G401.6 (cell line): ENCODE data around the gene FBXO42.
A peak's percentile ranks its signal among the peaks of the same experiment; 100 is the strongest.
"Not testable (repeated sequence)": the region's sequence is repeated elsewhere in the genome, so short reads cannot be mapped to it uniquely, and the experiment has no call there.

Experiments used
- FAIRE-seq: peaks from 2 replicates; lab custom pipeline; 2012; peaks lifted over from hg19 to GRCh38; lab: Jason Lieb, UNC

FBXO42 gene

DNA sequence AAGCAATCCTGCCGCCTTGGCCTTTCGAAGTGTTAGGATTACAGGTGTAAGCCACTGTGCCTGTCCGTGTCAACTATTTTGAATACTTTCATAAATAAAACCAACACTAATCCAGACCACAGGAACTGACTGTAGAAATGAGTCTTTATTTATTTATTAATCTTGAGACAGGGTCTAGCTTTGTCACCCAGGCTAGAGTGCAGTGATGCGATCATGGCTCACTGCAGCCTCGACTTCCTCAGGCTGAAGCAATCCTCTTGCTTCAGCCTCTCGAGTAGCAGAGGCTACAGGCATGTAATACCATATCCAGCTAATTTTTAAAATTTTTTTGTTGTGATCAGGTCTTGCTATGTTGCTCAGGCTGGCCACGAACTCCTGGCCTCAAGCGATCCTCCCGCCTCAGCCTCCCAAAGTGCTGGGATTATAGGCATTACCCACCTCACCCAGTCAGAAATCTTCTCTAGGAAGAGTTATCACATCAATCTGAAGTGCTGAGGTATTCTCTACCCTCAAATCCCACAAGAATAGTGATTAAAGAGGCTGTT lies 93.6 kb downstream of the FBXO42 start:
- FAIRE-seq, result no peak

DNA sequence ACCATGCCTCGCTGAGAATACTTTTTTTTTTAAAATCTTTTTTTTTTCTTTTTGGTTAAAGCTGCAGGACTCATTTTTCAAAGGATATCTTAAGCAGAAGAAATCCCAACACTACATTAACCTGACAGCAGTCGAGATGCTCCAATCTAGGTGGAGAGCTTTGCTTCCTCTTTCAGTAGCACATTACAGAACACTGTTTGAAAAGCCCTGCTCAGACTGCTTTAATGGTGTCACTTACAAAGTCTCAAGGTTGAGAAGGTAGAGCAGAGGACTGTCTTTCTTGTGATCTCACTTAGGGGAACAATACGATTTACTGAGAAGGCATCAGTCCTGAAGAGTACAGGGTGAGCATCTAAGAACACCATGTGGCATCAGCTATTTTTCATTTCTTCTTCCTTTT lies 94.3 kb downstream of the FBXO42 start:
- FAIRE-seq, result no peak

DNA sequence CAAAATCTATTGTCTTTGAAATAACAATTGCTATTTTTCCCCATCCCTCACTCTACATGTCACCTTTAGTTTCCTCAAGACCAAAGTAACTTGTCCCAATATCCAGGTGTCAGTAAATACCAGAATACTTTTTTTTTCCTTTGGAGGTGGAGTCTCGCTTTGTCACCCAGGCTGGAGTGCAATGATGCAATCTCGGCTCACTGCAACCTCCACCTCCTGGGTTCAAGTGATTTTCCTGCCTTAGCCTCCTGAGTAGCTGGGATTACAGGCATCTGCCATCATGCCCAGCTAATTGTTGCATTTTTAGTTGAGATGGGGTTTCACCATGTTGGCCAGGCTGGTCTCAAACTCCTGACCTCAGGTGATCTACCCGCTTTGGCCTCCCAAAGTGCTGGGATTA lies 94.7 kb downstream of the FBXO42 start:
- not testable (repeated sequence) for FAIRE-seq

DNA sequence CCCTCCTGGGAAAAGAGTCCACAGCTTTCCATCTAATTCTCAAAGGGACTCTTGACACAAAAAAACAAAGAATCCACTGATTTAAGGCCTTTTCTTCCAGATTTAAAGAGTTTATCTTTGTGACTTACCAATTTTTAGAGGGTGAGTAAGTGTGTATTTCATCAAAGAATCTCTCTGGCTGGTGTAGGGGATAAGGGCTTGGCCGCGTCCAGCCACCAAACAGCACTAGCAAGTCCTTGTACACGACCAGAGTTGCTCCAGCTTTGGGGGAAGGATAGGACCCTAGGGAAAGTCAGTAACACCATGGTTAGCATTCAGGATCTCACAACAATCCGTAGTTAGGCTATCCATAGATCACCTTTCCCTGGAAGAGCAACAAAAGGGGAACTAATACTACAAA lies 95.8 kb downstream of the FBXO42 start:
- no peak for FAIRE-seq

DNA sequence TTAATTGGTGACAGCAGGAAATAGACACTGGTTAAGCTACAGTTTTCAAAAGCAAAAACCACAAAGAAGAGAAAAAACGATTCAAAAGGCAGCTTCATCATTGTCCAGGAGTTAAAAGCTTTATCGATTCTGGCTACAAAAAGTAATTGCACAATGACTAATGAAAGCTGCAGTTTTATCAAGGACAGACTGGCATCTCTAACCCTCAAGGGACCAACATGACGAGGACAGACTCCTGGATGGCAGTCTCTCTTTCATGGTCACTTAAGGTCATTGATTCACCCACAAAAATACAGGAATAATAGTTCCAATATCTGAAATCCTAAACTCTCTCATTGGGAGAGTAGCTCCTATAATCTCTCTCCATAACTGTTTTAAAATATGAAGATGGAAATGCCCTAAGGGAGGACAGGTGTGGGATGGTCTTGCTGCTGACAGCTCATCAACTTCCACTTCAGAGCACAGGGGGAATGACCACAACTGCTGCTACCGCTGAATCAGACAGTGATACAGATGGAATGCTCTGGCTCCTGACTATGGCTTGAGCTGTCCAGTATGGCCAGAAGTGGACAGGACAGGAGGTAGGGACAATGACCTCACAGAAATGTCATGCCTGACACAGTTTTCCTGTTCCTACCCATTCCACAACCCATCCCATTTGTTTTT lies 97.9 kb downstream of the FBXO42 start:
- FAIRE-seq, result no peak

DNA sequence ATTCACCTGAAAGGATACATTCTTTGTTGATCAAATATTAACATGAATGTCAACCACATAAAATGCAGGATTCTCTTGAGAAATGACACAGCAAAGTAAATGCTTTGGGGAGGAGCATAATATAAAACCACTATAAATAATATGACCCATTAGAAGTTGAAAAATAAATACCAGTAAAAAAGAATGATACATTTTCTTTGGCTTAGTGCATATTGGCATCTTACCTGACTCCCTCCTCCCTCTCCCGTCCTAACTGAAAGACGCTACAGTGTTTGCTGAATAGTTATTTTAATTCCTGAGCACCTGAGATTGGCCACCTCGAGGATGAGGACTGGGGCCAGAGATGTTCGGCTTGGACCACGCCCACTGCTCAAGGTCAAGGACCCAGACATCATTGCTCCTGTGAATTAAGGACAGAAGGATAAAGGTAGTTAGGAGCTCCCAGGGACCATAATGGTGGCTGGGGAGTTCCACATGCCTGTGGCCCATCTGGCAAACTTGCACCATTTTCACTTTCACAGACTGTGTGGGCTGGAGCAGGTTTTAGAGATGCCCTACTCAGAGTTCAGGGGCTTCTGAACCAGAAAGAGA lies 98.9 kb downstream of the FBXO42 start:
- no peak for FAIRE-seq

DNA sequence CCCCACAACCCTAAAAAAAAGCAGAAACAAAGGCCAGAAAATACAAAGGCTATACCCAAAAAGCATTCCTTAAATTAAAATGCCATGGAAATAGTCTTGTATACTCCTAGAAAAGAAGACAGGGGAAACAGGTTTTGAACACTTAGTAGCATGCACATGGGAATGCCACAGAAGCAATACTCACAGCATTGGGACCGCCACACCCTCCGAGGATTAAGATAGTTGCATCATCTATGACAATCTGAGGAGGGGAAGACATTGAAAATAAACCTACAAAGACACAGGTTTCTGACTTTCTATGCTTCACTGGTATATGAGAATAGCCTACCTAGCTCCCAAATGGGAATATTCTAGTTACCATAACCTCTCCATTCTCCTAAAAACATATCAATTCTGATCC lies 99.4 kb downstream of the FBXO42 start:
- no peak for FAIRE-seq

DNA sequence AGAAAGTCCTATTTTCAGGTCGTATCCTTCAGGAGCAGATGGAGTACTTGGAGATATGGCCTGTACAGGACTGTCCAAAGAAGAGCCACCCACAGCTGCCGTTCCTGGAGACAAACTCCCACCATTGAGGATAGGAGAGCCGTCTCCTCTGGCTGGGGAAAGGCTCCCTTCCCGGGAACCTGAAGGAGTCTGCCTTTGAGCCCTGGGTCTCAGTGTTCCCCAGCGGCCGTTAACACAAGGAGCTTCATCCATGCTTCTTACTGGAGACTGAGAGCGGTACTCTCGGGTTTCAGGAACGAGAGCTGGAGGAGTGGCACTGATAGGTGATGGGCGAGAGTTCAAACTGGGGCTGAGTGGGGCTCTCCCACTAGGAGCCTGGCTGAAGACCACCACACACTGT lies 100.9 kb downstream of the FBXO42 start:
- no peak for FAIRE-seq

DNA sequence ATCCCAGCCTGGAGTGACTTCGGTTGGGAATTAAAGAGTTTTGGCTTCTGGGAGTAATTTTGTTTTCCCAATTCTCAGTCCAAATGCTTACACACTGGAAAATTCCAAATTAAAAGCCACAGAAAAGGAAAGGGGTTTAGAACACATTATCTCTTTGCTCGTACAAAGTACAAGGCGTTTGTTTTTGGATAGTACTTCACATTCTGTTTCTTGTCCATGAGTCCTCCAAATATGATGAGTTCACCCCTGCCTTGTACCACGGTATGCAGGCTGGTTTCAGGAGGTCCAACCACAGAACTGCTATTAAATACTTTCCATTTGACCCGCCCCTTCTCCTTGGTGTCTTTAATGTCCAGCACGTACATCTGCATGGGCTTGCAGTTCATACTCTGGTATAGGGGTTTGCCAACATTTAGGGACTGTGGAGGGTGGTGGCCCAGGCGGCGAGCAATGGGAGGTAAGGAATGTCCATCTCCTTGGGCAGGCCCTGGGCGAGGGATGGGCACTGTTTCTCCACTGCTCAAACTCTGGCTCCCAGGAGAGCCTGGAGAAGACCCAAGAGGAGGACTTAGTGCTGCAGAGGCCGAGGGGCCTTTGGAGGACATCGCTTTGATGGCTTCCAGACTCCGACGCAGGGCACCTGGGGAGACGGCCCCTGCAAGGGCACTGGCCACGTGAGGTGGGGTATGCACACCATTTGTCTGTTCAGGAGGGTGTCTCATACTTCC lies 101.6 kb downstream of the FBXO42 start:
- FAIRE-seq, result no peak

DNA sequence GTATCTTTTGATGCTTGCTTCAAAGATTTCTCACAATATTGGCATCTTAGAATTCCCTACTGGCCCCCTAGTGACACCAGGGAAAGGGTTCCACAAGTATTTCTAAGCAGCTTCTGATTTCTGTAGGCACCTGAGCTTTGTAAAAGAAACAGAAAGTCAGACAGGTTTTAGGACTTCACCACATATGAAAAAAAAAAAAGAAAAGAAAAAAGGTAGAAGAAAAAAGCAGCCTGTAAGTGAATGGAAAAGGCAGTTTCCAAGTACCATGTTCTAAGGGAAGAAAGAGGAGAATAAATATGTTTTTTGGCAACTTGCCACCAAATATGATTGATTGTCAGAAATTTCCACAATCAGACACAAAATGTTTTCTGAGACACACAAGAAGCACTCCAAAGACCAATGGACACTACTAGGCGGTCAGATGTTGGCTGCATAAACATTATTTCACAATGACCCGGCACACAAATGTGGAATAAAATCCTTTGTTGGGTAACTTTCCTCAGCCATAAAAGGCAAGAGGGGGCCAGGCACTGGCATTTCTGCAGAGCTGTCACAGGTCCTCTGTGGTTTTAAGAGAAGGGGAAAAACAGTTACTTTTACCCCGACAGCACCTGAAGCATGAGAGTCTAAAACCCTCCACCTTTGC lies 102.6 kb downstream of the FBXO42 start:
- FAIRE-seq, result no peak

DNA sequence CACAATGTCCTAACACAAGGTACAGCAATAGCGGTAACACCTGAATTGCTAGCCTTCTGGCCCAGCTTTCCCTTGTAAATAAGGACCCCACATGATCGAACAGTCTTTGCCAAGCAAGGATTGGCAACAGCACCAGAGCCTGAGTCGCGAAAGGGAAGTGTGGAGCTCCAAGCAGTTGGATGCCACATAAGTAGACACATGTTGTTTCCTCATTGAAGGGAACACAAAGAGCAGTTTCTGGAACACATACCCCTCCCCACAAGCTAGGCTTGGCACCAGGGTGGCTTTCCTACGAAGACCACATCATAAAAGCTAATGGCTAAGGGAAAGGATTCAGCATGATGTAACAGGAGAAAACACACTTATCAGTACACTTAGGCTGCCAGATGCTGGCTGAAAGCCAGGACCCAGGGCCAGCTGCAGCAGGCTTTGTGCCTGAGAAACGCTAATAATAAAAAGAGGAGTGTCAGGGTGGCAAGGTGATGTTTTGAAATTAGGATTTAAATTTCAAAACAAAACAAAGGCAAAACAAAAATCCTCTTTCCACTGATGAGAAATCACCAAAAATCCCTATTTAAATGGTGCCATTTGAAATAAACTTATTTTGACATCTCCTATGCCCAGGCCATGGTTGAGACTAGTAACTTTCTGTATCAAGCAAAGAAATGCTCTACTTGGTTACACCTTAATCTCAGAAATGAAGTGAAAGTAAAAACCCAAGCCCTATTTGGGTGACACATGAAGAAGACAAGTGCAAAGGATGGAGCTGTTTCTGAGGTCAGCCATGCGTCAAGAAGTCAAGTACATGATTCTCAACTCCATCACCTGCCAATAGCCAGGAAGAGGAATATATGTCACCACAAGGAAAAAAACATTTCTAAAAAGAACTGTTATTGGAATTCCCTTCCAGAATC lies 103.4 kb downstream of the FBXO42 start:
- FAIRE-seq, result no peak

DNA sequence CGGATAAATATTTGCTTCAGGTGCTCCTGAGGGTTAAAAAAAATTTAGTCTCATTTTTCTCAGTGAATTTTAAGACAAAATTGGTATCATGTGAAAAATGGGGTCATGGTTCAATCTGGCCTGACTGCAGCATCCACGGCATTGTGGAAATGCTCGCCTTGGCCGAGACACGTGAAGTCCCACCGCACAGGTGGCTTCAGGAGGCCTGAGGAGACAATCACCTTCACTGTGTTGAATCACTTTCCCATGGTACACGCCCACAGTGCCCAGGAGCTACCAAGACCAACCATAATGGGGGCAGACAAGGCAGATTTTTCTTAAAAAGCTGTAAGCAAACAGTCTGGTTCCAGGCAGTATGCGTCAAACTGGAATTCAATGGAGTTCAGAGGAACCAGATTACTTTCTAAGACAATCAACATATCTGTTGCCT lies 104.3 kb downstream of the FBXO42 start:
- FAIRE-seq, result no peak

DNA sequence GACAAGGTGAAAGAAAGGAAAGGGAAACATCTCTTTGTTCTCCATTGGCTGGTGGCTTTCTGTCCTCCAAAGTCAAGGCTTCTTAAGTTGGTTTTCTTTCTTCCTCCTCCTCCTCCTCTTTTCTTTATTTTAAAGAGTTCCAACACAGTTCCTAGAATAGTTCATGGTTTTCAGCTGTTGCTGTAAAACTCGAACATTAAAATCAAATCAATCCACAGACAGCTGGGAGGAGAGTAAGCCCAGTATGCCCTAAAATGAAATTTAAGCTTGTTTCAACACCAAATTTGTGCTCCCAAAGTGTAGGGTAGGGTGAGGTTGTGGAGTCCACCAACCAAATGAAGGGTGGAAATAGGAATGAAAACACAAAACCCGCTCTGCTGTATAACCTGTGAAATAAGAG lies 104.8 kb downstream of the FBXO42 start:
- FAIRE-seq, result no peak

DNA sequence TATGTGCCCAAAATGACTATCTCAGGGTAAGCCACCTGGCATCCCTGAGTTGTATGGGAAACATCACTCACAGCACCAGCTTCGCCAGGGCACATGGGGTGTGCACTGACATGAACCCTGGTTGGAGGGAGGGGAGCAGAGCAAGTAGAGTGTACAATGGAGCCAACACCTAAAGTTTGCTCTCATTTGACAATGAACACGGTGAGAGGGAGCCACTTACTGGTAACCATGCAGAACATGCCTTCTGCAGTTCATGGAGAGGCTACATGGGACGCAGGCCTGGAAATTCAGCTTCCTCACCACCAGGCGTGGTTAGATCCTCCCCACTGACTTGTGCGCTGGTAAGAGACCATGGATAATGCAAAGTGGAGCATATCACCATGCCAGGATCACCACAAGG lies 105.3 kb downstream of the FBXO42 start:
- FAIRE-seq, result no peak

DNA sequence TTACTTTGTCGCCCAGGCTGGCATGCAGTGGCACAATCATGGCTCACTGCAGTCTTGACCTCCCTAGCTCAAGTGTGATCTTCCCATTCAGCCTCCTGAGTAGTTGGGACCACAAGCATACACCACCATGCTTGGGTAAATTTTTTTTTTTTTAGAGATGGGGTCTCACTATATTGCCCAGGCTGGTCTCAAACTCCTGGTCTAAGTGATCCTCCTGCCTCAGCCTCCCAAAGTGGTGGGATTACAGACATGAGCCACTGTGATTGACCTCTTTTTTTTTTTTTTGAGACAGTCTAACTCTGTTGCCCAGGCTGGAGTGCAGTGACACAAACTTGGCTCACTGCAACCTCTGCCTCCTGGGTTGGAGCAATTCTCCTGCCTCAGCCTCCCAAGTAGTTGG lies 106.0 kb downstream of the FBXO42 start:
- not testable (repeated sequence) for FAIRE-seq

DNA sequence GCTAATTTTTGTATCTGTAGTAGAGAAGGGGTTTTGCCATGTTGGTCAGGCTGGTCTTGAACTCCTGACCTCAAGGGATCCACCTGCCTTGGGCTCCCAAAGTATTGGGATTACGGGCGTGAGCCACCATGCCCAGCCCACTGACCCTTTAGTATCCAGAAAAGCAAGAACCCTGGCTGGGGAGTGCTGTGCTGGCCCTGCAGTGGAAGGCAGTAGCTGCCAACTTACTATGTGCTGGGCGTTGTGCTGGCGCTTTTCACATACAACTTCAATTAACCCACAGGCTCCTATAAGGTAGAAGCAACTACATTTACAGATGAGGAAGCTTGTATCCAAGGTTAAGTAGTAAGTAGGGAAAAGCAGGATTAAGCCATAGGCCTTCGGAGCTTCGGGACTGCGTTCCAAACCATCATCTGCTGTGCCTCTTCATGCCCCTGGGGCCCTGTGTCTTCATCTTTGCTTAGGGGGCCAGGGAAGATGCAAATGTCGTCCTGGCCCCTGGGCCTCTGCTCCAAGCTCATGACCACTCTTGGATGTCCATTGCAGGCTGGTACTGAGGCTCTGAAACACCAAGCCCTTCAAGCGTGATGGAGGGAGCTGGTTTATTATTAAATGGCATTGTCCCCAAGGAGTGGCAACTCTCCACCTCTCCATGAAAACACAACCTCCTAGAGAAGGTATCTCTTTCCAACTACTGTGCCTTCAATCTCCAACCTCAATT lies 106.6 kb downstream of the FBXO42 start:
- FAIRE-seq, result no peak

DNA sequence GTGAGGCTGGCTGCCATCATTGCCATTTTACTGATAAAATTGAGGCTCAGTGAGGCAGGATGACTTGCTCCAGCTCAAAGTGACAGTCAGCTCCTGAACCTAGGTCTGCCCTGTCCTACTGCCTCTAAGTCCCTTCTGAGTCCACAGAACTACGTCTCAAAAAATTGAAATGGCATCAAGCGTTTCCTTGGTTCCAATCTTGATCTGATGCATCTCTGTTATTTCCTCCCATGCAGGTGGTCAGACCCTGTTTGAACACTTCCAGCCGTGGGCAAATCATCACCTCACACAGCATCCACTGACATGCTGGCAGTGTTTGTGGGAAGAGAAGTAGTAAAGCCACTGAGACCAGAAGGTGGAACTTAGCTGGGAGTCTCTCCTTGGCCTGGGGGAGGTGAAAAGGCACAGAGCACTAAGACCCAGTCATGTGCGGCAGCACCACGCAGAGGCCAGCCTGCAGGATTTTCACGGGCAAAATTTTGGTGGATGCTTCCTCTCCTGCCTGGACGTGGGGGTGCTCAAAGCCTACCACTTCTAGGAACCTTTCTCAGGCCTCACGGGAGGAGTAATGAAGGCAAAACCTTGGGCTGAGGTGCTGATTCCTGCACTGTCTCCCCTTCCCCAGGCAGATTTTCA lies 107.5 kb downstream of the FBXO42 start:
- FAIRE-seq, result no peak

DNA sequence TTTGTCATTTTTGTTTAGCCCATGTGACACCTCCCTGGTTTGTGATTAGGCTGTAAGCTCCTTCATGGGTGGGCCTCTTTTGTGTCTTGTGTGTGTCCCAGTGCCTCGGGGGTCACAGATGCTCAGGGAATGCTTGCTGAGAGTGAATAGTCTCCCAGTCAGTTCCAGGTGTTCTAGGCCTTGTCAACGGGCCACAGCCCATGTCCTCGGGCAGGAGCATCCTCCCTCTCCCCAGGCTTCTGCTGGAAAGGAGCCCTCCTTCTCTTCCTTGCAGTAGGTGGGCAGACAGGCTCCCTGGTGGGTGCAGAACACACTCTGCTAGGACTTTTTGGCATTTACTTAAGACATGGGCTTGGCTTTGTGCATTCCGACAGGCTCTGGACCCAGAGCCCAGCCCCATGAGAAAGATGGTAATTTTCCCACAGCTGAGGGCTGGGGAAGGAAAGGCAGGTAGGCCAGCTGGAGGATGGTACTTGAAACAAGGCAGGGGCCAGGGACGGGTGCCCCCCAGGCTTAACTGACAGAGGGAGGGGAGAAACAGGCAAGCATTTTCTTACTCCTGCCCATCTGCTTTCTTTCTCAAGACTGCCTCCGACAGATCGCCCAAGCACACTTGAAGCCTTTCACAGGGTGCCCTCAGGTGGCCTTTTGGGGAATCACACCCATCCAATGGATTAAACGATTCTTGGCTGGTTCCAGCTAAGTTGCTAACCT lies 108.2 kb downstream of the FBXO42 start:
- FAIRE-seq, result peak; percentile 93

DNA sequence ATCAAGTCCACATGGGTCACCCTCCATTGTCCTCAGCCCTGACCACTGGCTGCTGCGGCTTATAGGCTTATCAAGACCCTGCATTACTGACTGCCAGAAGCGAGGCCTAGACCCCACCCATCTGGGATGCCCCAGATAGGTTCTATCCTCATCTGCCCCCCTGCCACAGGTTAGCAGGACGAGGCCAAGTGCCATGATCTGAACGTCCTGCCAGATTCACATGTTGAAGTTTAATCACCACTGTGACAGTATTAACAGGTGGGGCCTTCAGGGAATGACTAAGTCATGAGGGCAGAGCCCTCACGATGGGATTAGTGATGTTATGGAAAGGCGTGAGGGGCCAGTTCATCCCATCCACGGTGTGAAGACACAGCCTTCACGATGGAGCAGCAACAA lies 109.1 kb downstream of the FBXO42 start:
- no peak for FAIRE-seq
